Kidney (tissue), 14 donors: ENCODE measurements around the gene HOGA1. TPM values are rescaled to one million over a fixed set of nuclear protein-coding genes. Genes with fewer than 3 reads are reported as not detected.

Source experiments
- DNase-seq, 5 donors: peaks; one replicate each; pipeline ENCODE4 v3.0.0-alpha.2; 2013 to 2020
- FAIRE-seq: peaks from 2 replicates; lab custom pipeline; 2012; peaks lifted over from hg19 to GRCh38; lab: Jason Lieb, UNC
- H3K27ac ChIP-seq, 2 donors: one replicate each; pipeline ENCODE4 v1.7.0; 2013; ENCODE audit warnings: low read depth in 2 of 2, low read length in 2 of 2, inconsistent platforms in 1 of 2
- H3K27me3 ChIP-seq: one replicate; pipeline ENCODE4 v1.7.1; 2013; ENCODE audit warnings: low read length, inconsistent platforms; ENCODE audit not compliant: control insufficient read depth, insufficient read depth
- H3K36me3 ChIP-seq, 3 donors: one replicate each; pipeline versions ENCODE4 v1.7.0 to v1.7.1; 2013; ENCODE audit warnings: low read length in 3 of 3, control low read depth in 1 of 3, inconsistent platforms in 1 of 3; ENCODE audit not compliant: insufficient read depth in 3 of 3, control insufficient read depth in 2 of 3
- H3K4me1 ChIP-seq, 3 donors: one replicate each; pipeline versions ENCODE4 v1.7.0 to v1.7.1; 2013; ENCODE audit warnings: low read length in 3 of 3, inconsistent platforms in 1 of 3, low read depth in 1 of 3; ENCODE audit not compliant: control insufficient read depth in 2 of 3, insufficient read depth in 2 of 3
- H3K4me3 ChIP-seq, 3 donors: one replicate each; pipeline versions ENCODE4 v1.7.0 to v1.8.1; 2013; ENCODE audit warnings: low read length in 3 of 3, control low read depth in 1 of 3, inconsistent platforms in 1 of 3
- H3K9ac ChIP-seq, 3 donors: one replicate each; pipeline versions ENCODE4 v1.7.0 to v1.7.1; 2013; ENCODE audit warnings: low read length in 3 of 3, control low read depth in 1 of 3, inconsistent platforms in 1 of 3
- H3K9me3 ChIP-seq, 3 donors: one replicate each; pipeline versions ENCODE4 v1.7.0 to v1.7.1; 2013; ENCODE audit warnings: low read length in 3 of 3, control low read depth in 1 of 3, inconsistent platforms in 1 of 3; ENCODE audit not compliant: control insufficient read depth in 2 of 3, insufficient read depth in 1 of 3
- intact Hi-C: fragments of 100-400 bp; cut with DNase I; formaldehyde crosslinking; loops from one replicate; pipeline ENCODE4 v1.11.1; 2022
- polyA plus RNA-seq: library from polyadenylated mRNA; stranded (reverse); fragments of 350-450 nt; fragmentation: Illumina TruSeq; extraction: RNeasy Lipid Tissue Mini Kit (QIAGEN cat#74804); gene quantifications from one replicate; pipeline ENCODE4 v1.2.3, GENCODE V29; 2014; ENCODE audit warnings: low read depth, low replicate concordance; ENCODE audit not compliant: insufficient read depth
- total RNA-seq: library from RNA; stranded (reverse); fragmentation: NEBNext Ultra II Directional; extraction: Animal tissue kit (Norgen Biotek cat#: 25700); gene quantifications from one replicate; pipeline ENCODE4 v1.2.1, GENCODE V29; 2021
- TF ChIP-seq, protein P1 (sequence below): IDR thresholded peaks from 3 replicates; pipeline ENCODE4 v1.5.1; 2012; ENCODE audit warnings: mild to moderate bottlenecking, moderate library complexity, borderline replicate concordance; ENCODE audit not compliant: insufficient read depth; ENCODE audit errors: extremely low read depth
- donor health status: control.
- donor health status: control.
- donor health status: control.
- donor health status: control.
- donor health status: control.
- donor health status: DM: yes; HTN: yes; CAD: no.
- donor health status: Normal renal cell carcinoma (clear cell type).

Gene HOGA1
- total and polyA plus RNA-seq, 2 donors from 2014 or later: 28.8 to 100 TPM

DNA sequence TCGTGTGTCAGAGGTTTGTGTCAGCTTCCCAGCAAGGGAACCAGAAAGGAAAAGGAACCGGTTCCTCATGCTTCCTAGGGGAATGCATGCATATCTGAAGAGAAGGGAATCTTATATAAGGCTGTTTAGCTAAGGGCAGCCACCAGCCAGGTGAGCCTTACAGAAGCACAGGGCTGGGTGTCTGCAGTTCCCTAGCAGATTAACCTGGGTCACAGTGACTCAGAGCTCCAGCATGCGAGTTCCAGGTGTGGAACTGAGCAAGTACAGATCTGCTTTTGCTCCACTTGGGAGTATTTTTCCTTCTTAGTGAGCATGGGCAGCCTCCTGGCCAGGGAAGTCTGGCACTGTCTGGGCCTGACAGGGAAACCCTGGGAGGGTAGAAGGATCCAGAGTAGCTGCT is 12.6 kb upstream of the HOGA1 start:
- DNase-seq: peak in 2 of 5 donors; percentile 37 to 84
- Histone ChIP-seq H3K9ac (peak overlapping the region in 1 of 3 donors; percentile 57), H3K36me3 (peaks cover 0 to 3% (median 0%) of the 10 kb centered on the region in 3 donors), H3K4me1 (peaks cover 0 to 19% (median 14%) of the 10 kb centered on the region in 3 donors), H3K9me3 (no peaks in the 10 kb centered on the region), H3K27ac (peak overlapping the region; percentile 73 to 79), H3K27me3 (no peaks in the 10 kb centered on the region), H3K4me3 (no peak overlapping the region)
- no peak for FAIRE-seq
- TF ChIP-seq, protein P1, sequence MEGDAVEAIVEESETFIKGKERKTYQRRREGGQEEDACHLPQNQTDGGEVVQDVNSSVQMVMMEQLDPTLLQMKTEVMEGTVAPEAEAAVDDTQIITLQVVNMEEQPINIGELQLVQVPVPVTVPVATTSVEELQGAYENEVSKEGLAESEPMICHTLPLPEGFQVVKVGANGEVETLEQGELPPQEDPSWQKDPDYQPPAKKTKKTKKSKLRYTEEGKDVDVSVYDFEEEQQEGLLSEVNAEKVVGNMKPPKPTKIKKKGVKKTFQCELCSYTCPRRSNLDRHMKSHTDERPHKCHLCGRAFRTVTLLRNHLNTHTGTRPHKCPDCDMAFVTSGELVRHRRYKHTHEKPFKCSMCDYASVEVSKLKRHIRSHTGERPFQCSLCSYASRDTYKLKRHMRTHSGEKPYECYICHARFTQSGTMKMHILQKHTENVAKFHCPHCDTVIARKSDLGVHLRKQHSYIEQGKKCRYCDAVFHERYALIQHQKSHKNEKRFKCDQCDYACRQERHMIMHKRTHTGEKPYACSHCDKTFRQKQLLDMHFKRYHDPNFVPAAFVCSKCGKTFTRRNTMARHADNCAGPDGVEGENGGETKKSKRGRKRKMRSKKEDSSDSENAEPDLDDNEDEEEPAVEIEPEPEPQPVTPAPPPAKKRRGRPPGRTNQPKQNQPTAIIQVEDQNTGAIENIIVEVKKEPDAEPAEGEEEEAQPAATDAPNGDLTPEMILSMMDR: no peak
- intact Hi-C loops: no loop called here

DNA sequence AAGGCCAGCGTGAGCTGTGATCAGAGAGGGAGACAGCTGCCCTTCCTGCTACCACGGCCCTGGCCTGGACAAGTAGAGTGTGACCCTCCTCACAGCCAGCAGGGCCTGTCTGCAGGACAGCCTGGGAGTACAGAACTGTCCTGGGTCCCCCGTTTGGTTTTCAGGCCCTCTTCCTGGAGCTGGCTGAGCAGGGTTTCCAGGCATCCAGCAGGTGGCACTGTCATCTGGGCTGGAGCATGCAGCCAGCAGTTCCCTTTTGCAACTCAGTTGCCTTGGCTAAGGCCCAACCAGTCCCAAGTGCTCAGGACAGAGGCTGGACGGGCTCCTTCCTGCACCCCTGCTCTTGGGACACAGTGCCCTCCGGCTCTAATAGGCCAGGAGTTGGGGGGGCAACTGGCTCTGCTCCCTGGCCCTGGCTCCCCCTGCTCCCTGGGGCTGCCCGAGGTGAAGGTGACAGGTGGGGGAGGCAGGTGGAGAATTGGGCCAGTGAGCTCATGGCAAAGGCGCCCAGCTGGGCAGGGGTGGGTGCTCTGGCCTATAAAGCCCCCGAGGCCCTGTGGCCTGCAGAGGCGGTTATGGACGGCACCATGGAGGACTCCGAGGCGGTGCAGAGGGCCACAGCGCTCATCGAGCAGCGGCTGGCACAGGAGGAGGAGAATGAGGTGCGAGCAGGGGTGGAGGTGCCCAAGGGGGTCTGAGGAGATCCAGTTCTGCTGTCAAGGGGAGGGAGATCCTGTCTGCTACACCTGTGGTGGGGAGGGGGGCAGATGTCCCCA is 11.8 kb upstream of the HOGA1 start, which contains the start of gene ANKRD2:
Gene ANKRD2 (plus strand): TSS at position 566 of the 776 bp plus-strand sequence. CDS start 10 bp downstream, at position 576.
- Histone ChIP-seq H3K9ac (peak within 1 kb of the TSS in 1 of 3 donors; percentile 57), H3K27ac (peak within 1 kb of the TSS; percentile 73 to 79), H3K27me3 (no peaks in the 10 kb centered on the region), H3K9me3 (no peaks in the 10 kb centered on the region), H3K4me1 (peaks cover 0 to 19% (median 14%) of the 10 kb centered on the region in 3 donors), H3K36me3 (peaks cover 0 to 3% (median 0%) of the 10 kb centered on the region in 3 donors), H3K4me3 (no peak within 1 kb of the TSS)
- intact Hi-C loops: no loop called here
- TF ChIP-seq, protein P1: peak; percentile 86
- peak; percentile 79 to 92 (median 80) for DNase-seq
- FAIRE-seq: no peak

DNA sequence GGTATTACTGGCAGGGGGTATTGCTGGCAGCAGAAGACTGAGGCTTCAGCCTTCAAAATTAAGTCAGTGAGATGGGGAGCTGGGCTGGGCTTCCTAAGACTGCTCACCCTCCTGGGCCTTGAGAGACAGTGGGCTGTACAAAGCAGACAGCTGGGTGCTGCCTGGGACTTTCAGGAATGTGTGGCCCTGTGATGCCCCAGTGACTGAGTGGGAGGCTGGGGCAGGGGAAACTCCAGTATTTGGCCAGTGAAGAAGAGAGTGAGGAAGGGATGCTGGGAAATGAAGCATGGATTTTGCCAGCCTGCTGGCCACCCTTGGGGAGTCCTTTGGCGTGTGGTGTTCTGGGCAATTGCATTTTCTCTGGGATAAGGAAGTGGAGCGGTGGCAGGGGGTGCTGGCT is 11.2 kb upstream of the HOGA1 start:
- TF ChIP-seq, protein P1: no peak
- DNase-seq: no peak
- Histone ChIP-seq H3K9me3 (no peaks in the 10 kb centered on the region), H3K27ac (peak overlapping the region; percentile 73 to 79), H3K36me3 (peaks cover 0 to 3% (median 0%) of the 10 kb centered on the region in 3 donors), H3K4me1 (peaks cover 0 to 19% (median 14%) of the 10 kb centered on the region in 3 donors), H3K9ac (no peak overlapping the region), H3K4me3 (no peak overlapping the region), H3K27me3 (no peaks in the 10 kb centered on the region)
- no peak for FAIRE-seq
- intact Hi-C loops: no loop called here
